HG03135 (cell line): Measurements from ENCODE around the gene PAXX.
"Not testable (repeated sequence)": the region's sequence is repeated elsewhere in the genome, so short reads cannot be mapped to it uniquely, and the experiment has no call there.

Source experiments
- ATAC-seq: cut with Tn5 transposase; IDR thresholded peaks from one replicate; pipeline ENCODE4 v1.9.1; 2021; ENCODE audit warnings: mild to moderate bottlenecking, moderate library complexity; ENCODE audit not compliant: unreplicated experiment

The PAXX gene

DNA sequence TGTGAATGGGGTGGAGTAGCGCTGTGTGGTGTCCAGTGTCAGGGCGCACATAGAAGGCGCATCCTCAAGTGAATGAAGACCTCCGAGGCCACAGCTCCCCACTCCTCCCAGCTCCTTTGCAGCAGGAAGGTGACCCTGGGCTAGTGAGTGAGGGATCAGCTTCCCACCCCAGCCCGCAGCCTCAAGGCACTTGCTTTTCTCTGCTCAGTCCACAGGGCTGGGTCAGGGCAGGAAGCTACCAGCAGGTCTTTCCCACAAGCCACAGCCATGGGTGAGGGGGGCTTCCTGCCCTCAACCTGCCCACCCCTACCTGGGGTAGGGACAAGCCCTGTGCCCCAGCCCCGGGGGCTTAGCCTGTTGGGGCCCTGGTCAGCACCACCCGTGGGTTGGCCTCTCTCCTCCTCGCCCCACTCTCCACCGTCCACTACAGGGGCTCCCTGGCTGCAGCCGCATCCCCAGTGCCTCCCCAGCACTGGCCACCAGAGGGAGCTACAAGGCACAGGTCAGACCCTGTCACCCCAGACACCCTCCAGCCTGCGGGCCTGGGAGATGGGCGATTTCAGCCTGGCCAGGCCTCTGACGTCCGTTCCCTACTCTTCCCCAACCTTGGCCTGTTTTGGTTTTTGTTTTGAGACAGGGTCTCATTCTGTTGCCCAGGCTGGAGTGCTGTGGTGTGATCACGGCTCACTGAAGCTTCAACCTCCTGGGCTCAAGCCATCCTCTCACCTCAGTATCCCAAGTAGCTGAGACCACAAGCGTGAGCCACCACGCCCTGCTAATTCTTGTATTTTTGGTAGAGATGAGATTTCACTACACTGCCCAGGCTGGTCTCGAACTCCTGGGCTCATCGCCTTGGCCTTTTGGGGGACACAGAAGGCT is 37.1 kb downstream of the PAXX start:
- ATAC-seq, result no peak

GRCh38 chr9:137030006-137030405 is 37.8 kb downstream of the PAXX start:
- no peak for ATAC-seq

DNA sequence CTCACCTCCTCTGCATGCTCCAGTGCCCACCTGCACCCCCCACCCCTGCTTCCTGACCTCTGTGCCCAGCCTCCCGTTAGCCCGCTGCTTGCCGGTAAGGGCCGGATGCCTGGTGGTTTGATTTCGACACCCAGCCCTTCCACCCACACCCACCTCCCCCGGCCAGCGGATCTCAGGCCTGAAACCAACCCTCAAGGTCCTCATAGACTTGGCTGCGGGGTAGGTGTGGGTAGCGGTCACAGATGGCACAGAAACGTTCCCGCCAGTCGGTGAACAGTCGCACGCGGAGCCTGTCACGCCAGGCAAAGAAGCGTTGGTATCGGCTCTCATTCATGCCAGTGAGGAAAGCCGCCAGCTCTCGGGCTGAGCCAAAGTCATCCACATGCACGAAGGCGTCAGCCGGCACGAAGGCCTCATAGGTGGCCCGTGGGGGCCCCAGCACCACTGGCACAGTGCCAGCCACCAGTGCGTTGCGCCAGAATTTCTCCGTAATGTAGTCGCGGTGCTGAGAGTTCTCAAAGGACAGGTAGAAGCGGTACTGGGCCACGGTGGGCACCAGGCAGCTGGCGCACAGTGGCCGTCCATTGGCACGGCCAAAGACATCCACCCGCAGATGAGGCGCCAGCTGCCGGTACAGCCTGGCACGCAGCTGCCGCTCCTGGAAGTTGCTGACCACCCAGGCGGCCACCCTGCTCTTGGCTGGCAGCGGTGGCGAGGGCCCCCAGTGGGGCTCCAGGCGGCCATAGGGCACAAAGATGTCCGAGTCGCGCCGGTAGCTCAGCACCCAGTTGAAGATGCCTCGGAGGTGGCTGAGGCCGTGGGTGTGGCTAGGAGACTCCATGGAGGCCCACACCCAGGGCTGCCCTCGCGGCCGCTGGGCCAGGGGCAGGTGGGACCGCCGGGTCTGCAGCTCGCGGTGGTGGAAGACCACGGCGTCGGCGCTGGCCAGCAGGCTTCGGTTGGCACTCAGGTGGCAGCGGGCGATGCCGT is 38.6 kb downstream of the PAXX start:
- no peak for ATAC-seq

DNA sequence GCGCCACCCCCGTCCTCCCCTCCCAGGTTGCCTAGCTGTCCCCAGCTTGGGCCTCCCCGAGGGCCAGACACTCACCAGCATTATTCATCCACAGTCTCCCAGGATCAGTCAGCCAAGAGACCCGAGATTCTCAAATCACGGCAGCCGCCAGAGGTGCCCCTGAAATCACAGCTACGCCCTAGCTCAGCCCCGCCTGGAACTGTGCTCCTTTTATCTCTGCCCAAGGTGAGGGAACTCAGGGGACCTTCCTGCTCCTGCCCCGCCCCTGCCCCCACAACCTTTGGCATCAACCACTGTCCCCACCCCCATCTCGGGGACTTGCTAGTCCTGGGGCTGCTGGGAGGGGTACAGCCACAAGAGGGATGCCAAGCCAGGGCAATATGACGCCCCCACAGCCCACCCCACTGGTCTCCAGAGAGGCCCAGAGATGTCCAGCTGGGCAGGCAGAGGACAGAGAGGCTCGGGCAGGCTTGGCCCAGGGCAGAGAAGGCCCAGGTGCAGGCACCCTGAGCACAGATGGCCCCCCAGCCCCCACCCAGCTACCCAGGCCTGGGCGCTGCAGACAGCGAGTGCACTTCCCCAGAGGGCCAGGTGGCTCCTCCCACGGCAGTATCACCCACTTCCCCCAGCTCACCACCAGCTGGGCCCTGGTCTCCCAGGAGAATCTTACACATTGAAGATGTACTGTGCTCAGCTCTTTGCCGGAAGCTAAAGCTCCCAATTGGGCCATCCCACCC is 39.9 kb downstream of the PAXX start, which contains the start of gene FUT7:
Gene FUT7 (minus strand): TSS at position 185 of the 737 bp plus-strand sequence. CDS start 97 bp downstream, at position 88.
- ATAC-seq, result no peak

GRCh38 chr9:137032858-137033257 is 40.6 kb downstream of the PAXX start:
- no peak for ATAC-seq

DNA sequence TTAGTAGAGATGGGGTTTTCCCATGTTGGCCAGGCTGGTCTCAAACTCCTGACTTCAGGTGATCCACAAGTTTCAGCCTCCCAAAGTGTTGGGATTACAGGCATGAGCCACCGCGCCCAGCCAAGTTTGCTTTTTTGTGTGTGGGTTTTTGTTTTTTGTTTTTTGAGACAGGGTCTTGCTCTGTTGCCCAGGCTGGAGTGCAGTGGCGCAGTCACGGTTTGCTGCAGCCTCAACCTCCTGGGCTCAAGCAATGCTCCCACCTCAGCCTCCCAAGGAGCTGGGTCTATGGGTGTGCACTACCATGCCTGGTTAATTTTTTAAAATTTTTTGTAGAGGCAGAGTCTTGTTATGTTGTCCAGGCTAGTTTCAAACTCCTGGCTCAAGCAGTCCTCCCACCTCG is 41.3 kb downstream of the PAXX start:
- not testable (repeated sequence) for ATAC-seq

DNA sequence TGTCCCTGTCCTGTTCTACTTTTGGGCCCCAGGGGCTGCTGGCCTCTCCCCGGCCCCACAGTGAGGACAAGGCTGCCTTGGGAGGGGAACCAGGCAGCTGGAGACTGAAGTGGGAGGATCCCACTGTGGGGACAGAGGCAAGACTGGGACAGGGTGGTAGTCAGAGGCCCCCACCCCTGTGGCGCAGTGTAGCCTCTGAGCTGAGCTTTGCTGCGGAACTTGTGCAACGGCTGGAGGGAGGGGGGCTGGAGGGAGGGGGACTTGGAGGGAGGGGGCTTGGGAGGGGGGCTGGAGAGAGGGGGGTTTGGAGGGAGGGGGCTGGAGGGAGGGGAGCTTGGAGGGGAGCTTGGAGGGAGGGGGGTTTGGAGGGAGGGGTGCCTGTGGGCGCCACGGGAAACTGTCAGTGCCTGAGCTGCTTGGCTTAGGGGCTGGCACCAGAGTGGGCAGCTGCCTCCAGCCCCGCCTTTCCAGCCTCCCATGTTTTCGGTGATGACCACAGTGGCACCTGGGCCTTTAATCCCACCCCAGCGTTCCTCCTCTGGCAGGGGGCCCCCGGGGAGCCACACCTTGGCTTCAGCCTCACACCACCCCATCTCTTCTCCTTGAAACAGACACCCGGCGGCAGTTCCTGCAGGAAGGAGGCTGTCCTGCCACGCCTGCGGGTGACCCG is 42.0 kb downstream of the PAXX start:
- no peak for ATAC-seq

- no peak for ATAC-seq
Observed at GRCh38 chr9:137034709-137035506, 42.7 kb downstream of the PAXX start.

DNA sequence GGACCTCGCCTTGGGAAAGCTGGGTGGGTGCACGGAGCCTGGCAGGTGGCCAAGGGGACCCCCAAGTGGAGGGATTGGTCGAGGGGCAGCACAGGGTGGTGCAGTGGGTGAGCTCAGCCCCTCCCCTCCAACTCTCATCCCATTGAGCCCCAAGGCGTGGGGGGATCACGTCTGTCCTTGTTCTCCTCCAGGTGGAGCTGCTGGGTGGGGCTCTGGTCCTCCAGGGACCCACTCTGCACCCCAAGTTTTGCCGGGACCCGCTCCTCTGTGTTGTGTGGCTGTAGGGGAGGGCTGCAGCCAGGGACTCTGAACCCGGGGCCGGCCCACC is 43.2 kb downstream of the PAXX start:
- ATAC-seq, result no peak

- no peak for ATAC-seq
Observed at GRCh38 chr9:137035937-137036336, 43.7 kb downstream of the PAXX start.

DNA sequence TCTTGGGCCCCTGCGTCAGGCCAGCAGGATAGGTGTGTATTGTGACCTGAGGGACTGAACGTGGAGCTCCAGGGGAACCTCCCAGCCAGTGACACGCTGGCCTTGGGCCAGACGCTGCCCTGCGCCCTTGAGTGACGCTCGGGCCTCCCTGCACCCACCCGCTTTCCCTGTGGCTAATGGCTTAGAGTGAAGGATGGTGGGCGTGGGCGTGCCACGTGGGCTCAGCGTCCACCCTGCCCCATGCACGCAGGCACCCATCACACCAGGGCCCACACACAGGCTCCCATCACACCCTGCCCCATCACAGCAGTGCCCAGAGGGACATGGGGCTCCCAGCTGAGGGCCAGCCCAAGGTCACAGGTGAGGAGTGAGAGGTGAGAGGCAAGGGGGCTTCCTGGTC is 44.8 kb downstream of the PAXX start:
- no peak for ATAC-seq

- ATAC-seq, result no peak
Observed at GRCh38 chr9:137037483-137037882, 45.3 kb downstream of the PAXX start.

DNA sequence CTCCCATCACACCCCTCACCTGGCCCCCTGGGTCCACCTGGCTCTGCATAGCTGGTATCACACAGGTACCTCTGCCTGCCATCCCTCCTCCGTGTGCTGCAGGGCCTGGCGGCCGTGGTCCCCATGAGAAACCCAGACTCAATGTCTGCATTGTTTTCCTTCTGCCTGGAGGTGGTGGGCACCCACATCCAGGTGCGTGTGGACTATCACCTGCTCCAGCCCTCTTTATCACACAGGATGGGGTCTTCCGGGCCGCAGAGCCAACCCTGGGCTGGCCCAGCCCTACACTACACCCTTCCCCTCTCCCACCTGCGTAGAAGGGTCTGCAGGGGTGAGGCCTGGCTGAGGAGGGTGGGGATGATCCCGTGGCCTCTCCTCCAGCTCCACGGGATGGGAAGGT is 46.7 kb downstream of the PAXX start:
- ATAC-seq, result no peak

GRCh38 chr9:137039611-137040366 is 47.6 kb downstream of the PAXX start:
- no peak for ATAC-seq

DNA sequence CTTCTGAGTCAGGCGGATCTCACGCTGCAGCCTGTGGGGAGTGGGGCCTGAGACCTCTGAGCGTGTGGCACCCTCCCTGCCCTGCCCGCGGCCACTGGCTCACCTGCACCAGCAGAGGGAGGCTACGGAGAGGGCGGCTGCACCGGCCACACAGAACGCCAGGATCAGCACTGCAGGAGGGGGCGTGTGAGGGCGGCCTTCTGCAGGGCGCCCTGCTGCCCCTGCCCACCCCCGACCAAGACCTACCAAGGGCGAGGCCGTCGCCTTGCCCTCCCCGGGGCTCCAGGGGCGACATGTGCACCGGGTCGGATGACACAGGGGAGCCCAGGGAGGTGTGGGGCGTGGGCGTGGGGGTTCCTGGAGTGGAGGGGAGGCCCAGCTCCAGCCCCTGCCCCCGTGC is 48.3 kb downstream of the PAXX start:
- ATAC-seq, result no peak

GRCh38 chr9:137041124-137041523 is 48.9 kb downstream of the PAXX start:
- ATAC-seq, result no peak

- no peak for ATAC-seq
Observed at GRCh38 chr9:137042751-137043727, 50.8 kb downstream of the PAXX start.
